ENCODE measurements around the gene CCSER2.
"Not testable (repeated sequence)": the region's sequence is repeated elsewhere in the genome, so short reads cannot be mapped to it uniquely, and the experiment has no call there.

CCSER2 gene

GRCh38 chr10:84469470-84469869 lies 141.1 kb downstream of the CCSER2 start:
- no peak for DNase-seq

- DNase-seq: no peak
Measured at GRCh38 chr10:84473136-84473535, 144.7 kb downstream of the CCSER2 start.

GRCh38 chr10:84477398-84478128 lies 149.2 kb downstream of the CCSER2 start:
- DNase-seq: no peak

- DNase-seq: no peak
Measured at GRCh38 chr10:84478151-84478550, 149.8 kb downstream of the CCSER2 start.

GRCh38 chr10:84478679-84479078 lies 150.3 kb downstream of the CCSER2 start:
- DNase-seq: no peak

- no peak for DNase-seq
Measured at GRCh38 chr10:84484541-84484940, 156.2 kb downstream of the CCSER2 start.

- no peak for DNase-seq
Measured at GRCh38 chr10:84493361-84493760, 165.0 kb downstream of the CCSER2 start.

GRCh38 chr10:84493951-84494848 lies 165.8 kb downstream of the CCSER2 start:
- no peak for DNase-seq

- no peak for DNase-seq
Measured at GRCh38 chr10:84494849-84495180, 166.4 kb downstream of the CCSER2 start.

GRCh38 chr10:84497978-84498377 lies 169.6 kb downstream of the CCSER2 start:
- DNase-seq: no peak

GRCh38 chr10:84499039-84499438 lies 170.7 kb downstream of the CCSER2 start:
- not testable (repeated sequence) for DNase-seq

GRCh38 chr10:84499846-84500245 lies 171.5 kb downstream of the CCSER2 start:
- DNase-seq: no peak

- no peak for DNase-seq
Measured at GRCh38 chr10:84510121-84510520, 181.7 kb downstream of the CCSER2 start.

GRCh38 chr10:84511106-84511505 lies 182.7 kb downstream of the CCSER2 start:
- no peak for DNase-seq

GRCh38 chr10:84511709-84512285 lies 183.4 kb downstream of the CCSER2 start:
- no peak for DNase-seq

- no peak for DNase-seq
Measured at GRCh38 chr10:84517554-84517953, 189.2 kb downstream of the CCSER2 start.

- no peak for DNase-seq
Measured at GRCh38 chr10:84519235-84519634, 190.8 kb downstream of the CCSER2 start.

- DNase-seq: no peak
Measured at GRCh38 chr10:84521013-84521412, 192.6 kb downstream of the CCSER2 start.

GRCh38 chr10:84521468-84521867 lies 193.1 kb downstream of the CCSER2 start:
- no peak for DNase-seq

- DNase-seq: no peak
Measured at GRCh38 chr10:84522612-84523462, 194.4 kb downstream of the CCSER2 start.

- no peak for DNase-seq
Measured at GRCh38 chr10:84523526-84523925, 195.1 kb downstream of the CCSER2 start.

- no peak for DNase-seq
Measured at GRCh38 chr10:84524435-84524834, 196.0 kb downstream of the CCSER2 start.

Measured in activated naive CD4-positive, alpha-beta T cell treated with Interleukin-2 at 50 U/mL for 16 hours (primary cell).